Activated CD8-positive, alpha-beta T cell treated with anti-CD3 and anti-CD28 coated beads for 36 hours (primary cell): ENCODE data around the gene ZNF76. TPM values are rescaled to one million over a fixed set of nuclear protein-coding genes. Genes with fewer than 3 reads are reported as not detected.

Experiments
- ATAC-seq: fragments of 200-7000 bp; cut with Tn5 transposase; one replicate; pipeline ENCODE4 v1.10.0; 2021; ENCODE audit warnings: mild to moderate bottlenecking, moderate library complexity
- CTCF ChIA-PET: fragments of 350-600 bp; sonication (Branson Sonifier 250); formaldehyde crosslinking; loops from one replicate; lab custom pipeline; 2021; ENCODE audit warnings: antibody characterized with exemption; lab: Charles Lee
- POLR2A ChIA-PET: fragments of 350-600 bp; sonication (Branson Sonifier 250); formaldehyde crosslinking; loops from one replicate; lab custom pipeline; 2021; ENCODE audit warnings: antibody characterized with exemption; lab: Charles Lee
- DNase-seq: peaks from one replicate; pipeline ENCODE4 v3.0.0-alpha.2; 2020
- H3K27ac Mint-ChIP-seq: one replicate; pipeline ENCODE4 v1.8.0; 2021; ENCODE audit warnings: mild to moderate bottlenecking, mixed read lengths
- H3K27me3 Mint-ChIP-seq: one replicate; pipeline ENCODE4 v1.8.0; 2021; ENCODE audit warnings: mixed read lengths
- H3K36me3 Mint-ChIP-seq: one replicate; pipeline ENCODE4 v1.8.0; 2021; ENCODE audit warnings: low read depth, mixed read lengths
- H3K4me1 Mint-ChIP-seq: one replicate; pipeline ENCODE4 v1.8.0; 2021; ENCODE audit warnings: low read depth, mixed read lengths
- H3K4me3 Mint-ChIP-seq: one replicate; pipeline ENCODE4 v1.8.0; 2021; ENCODE audit warnings: mild to moderate bottlenecking, moderate library complexity, mixed read lengths
- H3K9me3 Mint-ChIP-seq: one replicate; pipeline ENCODE4 v1.8.0; 2021; ENCODE audit warnings: mixed read lengths
- CTCF ChIP-seq: fragments of 200-600 bp; IDR thresholded peaks from one replicate; pipeline ENCODE4 v1.8.0; 2022; ENCODE audit warnings: antibody characterized with exemption, mild to moderate bottlenecking
- intact Hi-C: fragments of 100-400 bp; cut with micrococcal nuclease; formaldehyde crosslinking; loops from one replicate; pipeline ENCODE4 v1.10.0; 2022
- total RNA-seq, 2 experiments: library from RNA; stranded (reverse); gene quantifications; one replicate each; pipeline ENCODE4 v1.2.3, GENCODE V29; 2021

Gene ZNF76
- total RNA-seq, 2 experiments from 2014 or later, result 34.4 to 35.2 TPM

GRCh38 chr6:35259948-35260590 is 534 bp downstream of the ZNF76 start:
- peak overlapping the region; percentile 94 for H3K4me3 Mint-ChIP-seq
- no peak for TF ChIP-seq CTCF
- POLR2A ChIA-PET, result interaction anchor here (1.0 to 2.2 kb wide), 5 partner anchors 12 to 372 kb away, joined by 3 to 7 read pairs (median 3); partner anchors contain the start of genes RPL10A and TAF11
- intact Hi-C loops, result no loop called here
- CTCF ChIA-PET, result interaction anchor here (1.5 to 6.0 kb wide), 4 partner anchors 11 to 37 kb away, joined by 5 to 52 read pairs (median 10); partner anchors contain the start of gene DEF6
- no peaks in the 10 kb centered on the region for H3K9me3 Mint-ChIP-seq
- H3K4me1 Mint-ChIP-seq, result peaks cover 49% of the 10 kb centered on the region
- peak; percentile 69 for ATAC-seq
- DNase-seq, result peak; percentile 86
- H3K27me3 Mint-ChIP-seq, result no peaks in the 10 kb centered on the region
- peak overlapping the region; percentile 94 for H3K27ac Mint-ChIP-seq
- H3K36me3 Mint-ChIP-seq, result no peaks in the 10 kb centered on the region

DNA sequence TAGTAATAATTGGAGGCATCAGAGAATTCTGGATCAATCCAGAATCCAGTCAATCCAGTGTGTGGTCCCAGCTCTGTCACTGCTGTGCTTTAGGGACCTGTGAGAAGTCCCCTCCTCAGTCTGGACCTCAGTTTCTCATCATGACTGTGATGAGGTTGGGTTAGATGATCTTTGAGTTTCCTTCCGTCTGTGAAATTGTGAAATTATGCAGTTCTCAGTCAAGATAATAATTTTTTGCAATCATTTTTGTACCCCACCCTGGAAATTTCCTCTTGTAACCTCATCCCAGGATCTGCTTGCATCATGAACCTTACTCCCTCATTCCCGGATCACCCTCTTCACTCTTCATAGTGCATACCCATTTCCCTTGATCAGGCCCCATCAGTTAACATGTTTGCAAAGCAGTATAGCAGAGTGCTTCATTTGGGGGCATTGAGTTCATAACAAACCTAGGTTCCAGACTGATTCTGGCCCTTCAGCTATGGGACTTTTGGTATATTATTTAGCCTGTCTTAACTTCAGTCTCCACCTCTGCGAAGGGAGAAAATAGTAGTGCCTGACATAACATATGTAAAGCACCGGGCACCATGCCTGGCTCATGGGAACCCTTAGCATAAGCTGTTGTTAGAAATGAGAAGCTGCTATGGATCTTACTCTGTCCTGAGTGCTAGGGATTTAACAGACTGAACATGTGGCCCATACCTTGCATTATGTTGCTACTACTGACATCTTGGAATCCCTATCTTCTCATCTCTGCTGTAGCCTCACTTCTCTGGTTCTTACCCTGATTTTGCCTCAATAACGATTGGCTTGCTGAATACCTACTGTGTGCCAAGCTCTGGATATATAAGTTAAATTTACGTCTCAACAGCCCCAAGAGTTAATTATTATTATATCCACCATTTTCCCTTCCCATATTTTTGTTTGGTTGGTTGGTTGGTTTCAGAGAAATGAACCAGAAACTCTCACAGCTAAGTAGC is 1.3 kb downstream of the ZNF76 start:
- H3K27me3 Mint-ChIP-seq, result no peaks in the 10 kb centered on the region
- TF ChIP-seq CTCF, result no peak
- ChIA-PET POLR2A (interaction anchor here (1.1 kb wide), 1 partner anchor 23 kb away, joined by 4 read pairs; no protein-coding TSS in a partner anchor), CTCF (interaction anchor here (1.1 to 1.7 kb wide), 2 partner anchors 33 to 188 kb away, joined by 3 to 5 read pairs; no protein-coding TSS in a partner anchor)
- DNase-seq (no peak), ATAC-seq (no peak)
- H3K27ac Mint-ChIP-seq, result peak overlapping the region; percentile 94
- peaks cover 54% of the 10 kb centered on the region for H3K4me1 Mint-ChIP-seq
- intact Hi-C loops, result no loop called here
- H3K9me3 Mint-ChIP-seq, result no peaks in the 10 kb centered on the region
- peak overlapping the region; percentile 94 for H3K4me3 Mint-ChIP-seq
- H3K36me3 Mint-ChIP-seq, result no peaks in the 10 kb centered on the region

- peaks cover 3% of the 10 kb centered on the region for H3K36me3 Mint-ChIP-seq
- no peak for DNase-seq
- no peak for ATAC-seq
- no peak overlapping the region for H3K27ac Mint-ChIP-seq
- H3K27me3 Mint-ChIP-seq, result no peaks in the 10 kb centered on the region
- no peak for TF ChIP-seq CTCF
- CTCF ChIA-PET, result no interaction called here
- intact Hi-C loops, result no loop called here
- no peaks in the 10 kb centered on the region for H3K9me3 Mint-ChIP-seq
- H3K4me3 Mint-ChIP-seq, result no peak overlapping the region
- peaks cover 55% of the 10 kb centered on the region for H3K4me1 Mint-ChIP-seq
- POLR2A ChIA-PET, result no interaction called here
These were observed 3.1 kb downstream of the ZNF76 start for GRCh38 chr6:35262596-35262995.

DNA sequence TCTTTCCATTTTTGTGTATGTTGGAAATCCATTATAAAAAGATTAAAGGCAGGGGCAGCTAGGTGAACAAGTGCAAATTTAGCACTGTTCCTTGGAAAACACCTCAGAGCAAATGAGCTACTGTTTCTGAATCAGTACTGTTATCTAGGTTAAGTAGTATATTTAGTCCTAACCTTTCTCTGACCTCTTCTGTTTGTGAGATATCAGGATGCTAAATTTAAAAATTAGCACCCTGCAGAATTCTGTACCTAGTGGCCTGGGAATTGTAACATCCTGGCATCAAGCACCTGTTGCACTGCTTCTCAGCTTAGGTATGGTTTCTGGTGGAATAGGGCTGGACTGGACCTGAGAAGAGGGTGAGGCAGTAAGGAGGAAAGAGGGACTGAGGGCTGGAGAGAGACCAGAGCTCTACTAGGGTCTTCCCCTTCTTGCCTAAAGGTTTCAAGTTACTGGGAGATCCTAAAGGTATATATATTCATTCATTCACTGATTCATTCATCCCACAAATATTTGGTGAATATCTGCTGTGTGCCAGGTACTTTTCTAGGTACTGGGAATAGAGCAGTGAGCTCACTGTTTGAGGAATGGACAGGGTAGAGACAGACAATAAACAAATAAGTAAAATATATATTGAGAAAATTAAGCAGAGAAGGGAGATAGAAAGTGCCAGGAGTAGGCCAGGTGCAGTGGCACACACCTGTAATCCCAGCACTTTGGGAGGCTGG is 5.2 kb downstream of the ZNF76 start:
- no peaks in the 10 kb centered on the region for H3K27me3 Mint-ChIP-seq
- intact Hi-C loops, result no loop called here
- DNase-seq (no peak), ATAC-seq (no peak)
- H3K36me3 Mint-ChIP-seq, result peaks cover 5% of the 10 kb centered on the region
- H3K9me3 Mint-ChIP-seq, result no peaks in the 10 kb centered on the region
- CTCF ChIA-PET, result interaction anchor here (2.7 kb wide), 1 partner anchor 24 kb away, joined by 9 read pairs; no protein-coding TSS in a partner anchor
- H3K4me1 Mint-ChIP-seq, result peaks cover 57% of the 10 kb centered on the region
- no peak for TF ChIP-seq CTCF
- no peak overlapping the region for H3K27ac Mint-ChIP-seq
- POLR2A ChIA-PET, result interaction anchor here (0.8 kb wide), 1 partner anchor 39 kb away, joined by 3 read pairs; no protein-coding TSS in a partner anchor
- H3K4me3 Mint-ChIP-seq, result no peak overlapping the region
